ENCODE measurements around the gene XRN2.

The XRN2 gene

GRCh38 chr20:21411725-21412124 lies 108.6 kb downstream of the XRN2 start:
- TF ChIP-seq TAF1 (IDR thresholded peaks at IDR 0.05; ENCODE audit: borderline replicate concordance, insufficient read depth, low read length), result no peak
- no peak for TF ChIP-seq REST (IDR thresholded peaks at IDR 0.05; ENCODE audit: insufficient read depth in 1 of 2, low read depth in 2 of 2, low read length in 2 of 2)
- no peak for TF ChIP-seq POLR2AphosphoS5 (IDR thresholded peaks at IDR 0.05; ENCODE audit: low read depth, low read length)
- TF ChIP-seq SIN3A (IDR thresholded peaks at IDR 0.05; ENCODE audit: borderline replicate concordance, insufficient read depth, low read length), result no peak
- TF ChIP-seq FOXP2 (optimal IDR thresholded peaks at IDR 0.05; ENCODE audit: borderline replicate concordance, extremely low read depth, extremely low read length, insufficient read depth), result no peak

DNA sequence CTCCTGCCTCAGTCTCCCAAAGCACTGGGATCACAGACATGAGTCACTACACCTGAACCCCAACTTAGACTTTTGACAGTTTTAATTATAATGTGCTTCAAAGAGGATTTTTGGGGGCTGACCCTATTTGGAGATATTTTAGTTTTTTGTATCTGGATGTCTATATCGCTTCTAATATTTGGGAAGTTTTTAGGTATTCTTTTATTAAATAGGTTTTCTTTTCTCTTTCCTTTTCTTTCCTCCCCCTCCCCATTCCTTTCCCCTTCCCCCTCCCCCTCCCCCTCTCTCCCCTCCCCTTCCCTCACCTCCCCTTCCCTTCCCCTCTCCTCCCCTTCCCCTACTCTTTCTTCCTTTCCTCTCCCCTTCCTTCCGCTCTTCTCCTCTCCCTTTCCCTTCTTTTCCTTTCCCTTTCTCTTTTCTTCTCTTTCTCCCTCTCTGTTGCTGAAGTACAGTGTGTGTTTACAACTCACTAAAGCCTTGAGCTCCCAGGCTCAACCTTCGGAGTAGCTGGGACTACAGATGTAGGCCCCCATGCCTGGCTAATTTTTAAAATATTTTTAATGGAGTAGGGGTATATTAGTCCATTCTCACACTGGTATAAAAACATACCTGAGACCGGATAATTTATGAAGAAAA lies 118.6 kb downstream of the XRN2 start:
- TF ChIP-seq TAF1 (IDR thresholded peaks at IDR 0.05; ENCODE audit: borderline replicate concordance, insufficient read depth, low read length), result no peak
- no peak for TF ChIP-seq REST (IDR thresholded peaks at IDR 0.05; ENCODE audit: insufficient read depth in 1 of 2, low read depth in 2 of 2, low read length in 2 of 2)

GRCh38 chr20:21424846-21425245 lies 121.7 kb downstream of the XRN2 start:
- TF ChIP-seq FOXP2 (optimal IDR thresholded peaks at IDR 0.05; ENCODE audit: borderline replicate concordance, extremely low read depth, extremely low read length, insufficient read depth), result no peak
- no peak for TF ChIP-seq SIN3A (IDR thresholded peaks at IDR 0.05; ENCODE audit: borderline replicate concordance, insufficient read depth, low read length)
- TF ChIP-seq REST (IDR thresholded peaks at IDR 0.05; ENCODE audit: insufficient read depth in 1 of 2, low read depth in 2 of 2, low read length in 2 of 2), result no peak
- TF ChIP-seq TAF1 (IDR thresholded peaks at IDR 0.05; ENCODE audit: borderline replicate concordance, insufficient read depth, low read length), result no peak
- TF ChIP-seq POLR2AphosphoS5 (IDR thresholded peaks at IDR 0.05; ENCODE audit: low read depth, low read length), result no peak

DNA sequence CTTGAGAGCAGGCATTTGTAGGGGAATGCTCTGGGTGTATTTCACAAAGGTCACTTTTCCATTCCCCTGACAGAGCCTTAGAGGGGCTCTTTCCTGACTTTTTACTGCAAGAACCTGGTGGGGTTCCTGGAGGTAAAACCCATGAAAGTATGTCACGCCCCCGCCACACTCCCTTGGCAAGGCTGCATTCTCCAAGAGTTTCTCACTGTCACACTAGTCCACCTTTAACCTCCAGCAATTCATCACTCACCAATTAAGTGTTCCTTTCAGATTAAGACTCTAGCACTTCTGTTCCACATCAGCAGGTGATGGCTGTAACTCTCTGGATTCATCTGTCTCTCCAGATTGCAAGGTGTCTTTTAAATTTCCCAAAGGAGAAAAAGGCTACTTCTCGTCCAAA lies 126.9 kb downstream of the XRN2 start:
- no peak for TF ChIP-seq POLR2AphosphoS5 (IDR thresholded peaks at IDR 0.05; ENCODE audit: low read depth, low read length)
- TF ChIP-seq TAF1 (IDR thresholded peaks at IDR 0.05; ENCODE audit: borderline replicate concordance, insufficient read depth, low read length), result no peak
- TF ChIP-seq REST (IDR thresholded peaks at IDR 0.05; ENCODE audit: insufficient read depth in 1 of 2, low read depth in 2 of 2, low read length in 2 of 2), result no peak
- no peak for TF ChIP-seq SIN3A (IDR thresholded peaks at IDR 0.05; ENCODE audit: borderline replicate concordance, insufficient read depth, low read length)
- no peak for TF ChIP-seq FOXP2 (optimal IDR thresholded peaks at IDR 0.05; ENCODE audit: borderline replicate concordance, extremely low read depth, extremely low read length, insufficient read depth)

- TF ChIP-seq TAF1 (IDR thresholded peaks at IDR 0.05; ENCODE audit: borderline replicate concordance, insufficient read depth, low read length) (no peak), REST (IDR thresholded peaks at IDR 0.05; ENCODE audit: insufficient read depth in 1 of 2, low read depth in 2 of 2, low read length in 2 of 2) (no peak), POLR2AphosphoS5 (IDR thresholded peaks at IDR 0.05; ENCODE audit: low read depth, low read length) (no peak), FOXP2 (optimal IDR thresholded peaks at IDR 0.05; ENCODE audit: borderline replicate concordance, extremely low read depth, extremely low read length, insufficient read depth) (no peak), SIN3A (IDR thresholded peaks at IDR 0.05; ENCODE audit: borderline replicate concordance, insufficient read depth, low read length) (no peak)
Measured at GRCh38 chr20:21432911-21433310, 129.8 kb downstream of the XRN2 start.

All from PFSK-1 (cell line).